Measurements from ENCODE around the gene ANO10. TPM values are rescaled to one million over a fixed set of nuclear protein-coding genes. Genes with fewer than 3 reads are reported as not detected.

The ANO10 gene
- total and polyA plus RNA-seq, 10 donors: 2.6 to 21.7 (median 16.6) TPM

GRCh38 chr3:43409506-43409905, 212.3 kb downstream of the ANO10 start:
- DNase-seq: no peak
- Histone ChIP-seq H3K9me3 (no peaks in the 10 kb centered on the region), H3K27me3 (replicated peaks in 1 of 7) (no peaks in the 10 kb centered on the region), H3K36me3 (peaks cover 0 to 8% (median 0%) of the 10 kb centered on the region in 6 donors), H3K4me1 (peaks cover 0 to 8% (median 0%) of the 10 kb centered on the region in 6 donors), H3K27ac (no peak overlapping the region), H3K4me3 (no peak overlapping the region)
- TF ChIP-seq POLR2A (IDR thresholded peaks at IDR 0.05): no peak
- TF ChIP-seq CTCF (IDR thresholded peaks at IDR 0.05 in 8 of 11, conservative IDR thresholded peaks at IDR 0.05 in 3 of 11): no peak
- no peak for TF ChIP-seq POLR2AphosphoS5 (IDR thresholded peaks at IDR 0.05)
- intact Hi-C loops (cut with DNase I; ENCODE audit: low total_unique reads): no loop called here
- WGBS, 5 donors: 89 to 96% (median 95%) methylated on average over 4 of the region's 4 CpGs

- peaks cover 0 to 8% (median 0%) of the 10 kb centered on the region in 6 donors for H3K36me3 ChIP-seq
- no peak for DNase-seq
- H3K27ac ChIP-seq: no peak overlapping the region
- H3K9me3 ChIP-seq: no peaks in the 10 kb centered on the region
- no peaks in the 10 kb centered on the region for H3K4me1 ChIP-seq
- intact Hi-C loops (cut with DNase I; ENCODE audit: low total_unique reads): no loop called here
- H3K27me3 ChIP-seq (replicated peaks in 1 of 7): no peaks in the 10 kb centered on the region
- TF ChIP-seq CTCF (IDR thresholded peaks at IDR 0.05 in 8 of 11, conservative IDR thresholded peaks at IDR 0.05 in 3 of 11) (no peak), POLR2A (IDR thresholded peaks at IDR 0.05) (no peak), POLR2AphosphoS5 (IDR thresholded peaks at IDR 0.05) (no peak)
- H3K4me3 ChIP-seq: no peak overlapping the region
- WGBS, 5 donors: 85 to 92% (median 92%) methylated on average over 4 of the region's 4 CpGs
Observed at GRCh38 chr3:43406643-43407023, 215.2 kb downstream of the ANO10 start.

- WGBS, 5 donors: 33 to 53% (median 48%) methylated on average over 11 of the region's 11 CpGs
- no peak for DNase-seq
- H3K4me1 ChIP-seq: no peaks in the 10 kb centered on the region
- intact Hi-C loops (cut with DNase I; ENCODE audit: low total_unique reads): no loop called here
- TF ChIP-seq POLR2A (IDR thresholded peaks at IDR 0.05): no peak
- no peak for TF ChIP-seq POLR2AphosphoS5 (IDR thresholded peaks at IDR 0.05)
- no peak for TF ChIP-seq CTCF (IDR thresholded peaks at IDR 0.05 in 8 of 11, conservative IDR thresholded peaks at IDR 0.05 in 3 of 11)
- no peaks in the 10 kb centered on the region for H3K27me3 ChIP-seq (replicated peaks in 1 of 7)
- no peaks in the 10 kb centered on the region for H3K9me3 ChIP-seq
- peaks cover 0 to 8% (median 0%) of the 10 kb centered on the region in 6 donors for H3K36me3 ChIP-seq
- H3K4me3 ChIP-seq: no peak overlapping the region
- H3K27ac ChIP-seq: no peak overlapping the region
Observed at GRCh38 chr3:43405888-43406642, 215.7 kb downstream of the ANO10 start.

- intact Hi-C loops (cut with DNase I; ENCODE audit: low total_unique reads): no loop called here
- Histone ChIP-seq H3K4me3 (no peak overlapping the region), H3K36me3 (no peaks in the 10 kb centered on the region), H3K4me1 (no peaks in the 10 kb centered on the region), H3K9me3 (no peaks in the 10 kb centered on the region), H3K27me3 (replicated peaks in 1 of 7) (no peaks in the 10 kb centered on the region), H3K27ac (no peak overlapping the region)
- TF ChIP-seq CTCF (IDR thresholded peaks at IDR 0.05 in 8 of 11, conservative IDR thresholded peaks at IDR 0.05 in 3 of 11): no peak
- TF ChIP-seq POLR2A (IDR thresholded peaks at IDR 0.05): no peak
- TF ChIP-seq POLR2AphosphoS5 (IDR thresholded peaks at IDR 0.05): no peak
- DNase-seq: no peak
- 85 to 93% (median 92%) methylated on average over 9 of the region's 9 CpGs for WGBS, 5 donors
Observed at GRCh38 chr3:43400781-43401730, 220.8 kb downstream of the ANO10 start.

Data from spleen (tissue), 11 donors.